K562 (cell line): ENCODE results near the gene SOWAHA. TPM values are rescaled to one million over a fixed set of nuclear protein-coding genes. Genes with fewer than 3 reads are reported as not detected.

ENCODE experiments used
- AFF4 ChIP-seq: sonication (generic); formaldehyde crosslinking; IDR thresholded peaks from 2 replicates; pipeline ENCODE4 v1.8.0; 2023; ENCODE audit warnings: mild to moderate bottlenecking, missing genetic modification reagents
- FOSL1 ChIP-seq: fragments of 200-800 bp; sonication (Bioruptor generic); conservative IDR thresholded peaks from 2 replicates; pipeline ENCODE4 v1.6.1; 2016; ENCODE audit warnings: missing genetic modification characterization, missing compliant biosample characterization
- SRSF3 ChIP-seq: fragments of 200-400 bp; formaldehyde crosslinking; IDR thresholded peaks from 2 replicates; pipeline ENCODE4 v1.6.1; 2016; ENCODE audit warnings: mild to moderate bottlenecking, low read length, moderate library complexity; ENCODE audit not compliant: insufficient read depth
- TEAD1 ChIP-seq, 2 experiments: fragments of 450-650 bp in 1 of 2; sonication (generic) in 1 of 2; formaldehyde crosslinking; IDR thresholded peaks; 2 replicates each; pipeline versions ENCODE4 v1.4.0 to v1.8.0; 2020 to 2022; ENCODE audit warnings: mild to moderate bottlenecking in 2 of 2, missing genetic modification reagents in 1 of 2
- TRIM24 ChIP-seq, 2 experiments: fragments of 450-650 bp; IDR thresholded peaks; 2 replicates each; pipeline ENCODE4 v1.6.1; 2016
- ZZZ3 ChIP-seq: fragments of 450-650 bp; IDR thresholded peaks from 2 replicates; pipeline ENCODE4 v1.6.1; 2016; ENCODE audit warnings: antibody characterized with exemption, mild to moderate bottlenecking, moderate library complexity
- polyA plus RNA-seq, 8 experiments: library from polyadenylated mRNA; depleted of rRNA in 4 of 8; stranded (reverse) in 5 of 8; unstranded in 3 of 8; fragments of >200 nt; fragmentation: Nextera tagmentation in 2 of 8; fragmentation: Illumina TruSeq in 1 of 8; extraction: Ambion mirVana in 2 of 8; extraction: Trizol in 1 of 8; gene quantifications; 2 replicates each; pipeline versions ENCODE4 v1.2.1 to v1.2.3, GENCODE V29; 2011 to 2014; ENCODE audit warnings: inconsistent platforms in 1 of 8, missing spikeins in 1 of 8
- total RNA-seq, 7 experiments: library from RNA; depleted of rRNA in 6 of 7; stranded (reverse); fragments of >200 nt in 6 of 7; fragmentation: Illumina TruSeq in 2 of 7; extraction: Trizol in 2 of 7; gene quantifications; 2 replicates each; pipeline versions ENCODE4 v1.2.1 to v1.2.3, GENCODE V29; 2011 to 2021; ENCODE audit warnings: low replicate concordance in 1 of 7
- TF ChIP-seq, protein P1 (sequence below): fragments of 200-800 bp; sonication (Bioruptor generic); IDR thresholded peaks from 2 replicates; pipeline ENCODE4 v1.6.1; 2016; ENCODE audit warnings: missing genetic modification characterization, missing compliant biosample characterization
- TF ChIP-seq, protein P2 (sequence below): fragments of 450-650 bp; IDR thresholded peaks from 2 replicates; pipeline ENCODE4 v1.7.1; 2018; ENCODE audit warnings: mild to moderate bottlenecking, low read depth; ENCODE audit not compliant: partially characterized antibody

Gene SOWAHA
- total and polyA plus RNA-seq, 9 of the 15 experiments (the other 6 are each of a cell fraction or from before 2014, with no cell fraction given): not detected

GRCh38 chr5:132777209-132778069 is 35.7 kb upstream of the SOWAHA start, which contains the start of gene SEPTIN8 (continued):
- no peak for TF ChIP-seq FOSL1
- TF ChIP-seq ZZZ3: no peak
- 0 out of 4 replicates have a peak, but pooled peaks of 1 of the 2 experiments have one; percentile 17 for TF ChIP-seq TEAD1 (CRISPR knock-in tag; IDR thresholded peaks at IDR 0.05)
- TF ChIP-seq, protein P1, sequence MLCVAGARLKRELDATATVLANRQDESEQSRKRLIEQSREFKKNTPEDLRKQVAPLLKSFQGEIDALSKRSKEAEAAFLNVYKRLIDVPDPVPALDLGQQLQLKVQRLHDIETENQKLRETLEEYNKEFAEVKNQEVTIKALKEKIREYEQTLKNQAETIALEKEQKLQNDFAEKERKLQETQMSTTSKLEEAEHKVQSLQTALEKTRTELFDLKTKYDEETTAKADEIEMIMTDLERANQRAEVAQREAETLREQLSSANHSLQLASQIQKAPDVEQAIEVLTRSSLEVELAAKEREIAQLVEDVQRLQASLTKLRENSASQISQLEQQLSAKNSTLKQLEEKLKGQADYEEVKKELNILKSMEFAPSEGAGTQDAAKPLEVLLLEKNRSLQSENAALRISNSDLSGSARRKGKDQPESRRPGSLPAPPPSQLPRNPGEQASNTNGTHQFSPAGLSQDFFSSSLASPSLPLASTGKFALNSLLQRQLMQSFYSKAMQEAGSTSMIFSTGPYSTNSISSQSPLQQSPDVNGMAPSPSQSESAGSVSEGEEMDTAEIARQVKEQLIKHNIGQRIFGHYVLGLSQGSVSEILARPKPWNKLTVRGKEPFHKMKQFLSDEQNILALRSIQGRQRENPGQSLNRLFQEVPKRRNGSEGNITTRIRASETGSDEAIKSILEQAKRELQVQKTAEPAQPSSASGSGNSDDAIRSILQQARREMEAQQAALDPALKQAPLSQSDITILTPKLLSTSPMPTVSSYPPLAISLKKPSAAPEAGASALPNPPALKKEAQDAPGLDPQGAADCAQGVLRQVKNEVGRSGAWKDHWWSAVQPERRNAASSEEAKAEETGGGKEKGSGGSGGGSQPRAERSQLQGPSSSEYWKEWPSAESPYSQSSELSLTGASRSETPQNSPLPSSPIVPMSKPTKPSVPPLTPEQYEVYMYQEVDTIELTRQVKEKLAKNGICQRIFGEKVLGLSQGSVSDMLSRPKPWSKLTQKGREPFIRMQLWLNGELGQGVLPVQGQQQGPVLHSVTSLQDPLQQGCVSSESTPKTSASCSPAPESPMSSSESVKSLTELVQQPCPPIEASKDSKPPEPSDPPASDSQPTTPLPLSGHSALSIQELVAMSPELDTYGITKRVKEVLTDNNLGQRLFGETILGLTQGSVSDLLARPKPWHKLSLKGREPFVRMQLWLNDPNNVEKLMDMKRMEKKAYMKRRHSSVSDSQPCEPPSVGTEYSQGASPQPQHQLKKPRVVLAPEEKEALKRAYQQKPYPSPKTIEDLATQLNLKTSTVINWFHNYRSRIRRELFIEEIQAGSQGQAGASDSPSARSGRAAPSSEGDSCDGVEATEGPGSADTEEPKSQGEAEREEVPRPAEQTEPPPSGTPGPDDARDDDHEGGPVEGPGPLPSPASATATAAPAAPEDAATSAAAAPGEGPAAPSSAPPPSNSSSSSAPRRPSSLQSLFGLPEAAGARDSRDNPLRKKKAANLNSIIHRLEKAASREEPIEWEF (CRISPR knock-in tag): peak; percentile 35; the same call in 1 of the 2 replicates
- TF ChIP-seq SRSF3: 0 out of 2 replicates have a peak, but pooled peaks have one; percentile 49
- TF ChIP-seq, protein P2, sequence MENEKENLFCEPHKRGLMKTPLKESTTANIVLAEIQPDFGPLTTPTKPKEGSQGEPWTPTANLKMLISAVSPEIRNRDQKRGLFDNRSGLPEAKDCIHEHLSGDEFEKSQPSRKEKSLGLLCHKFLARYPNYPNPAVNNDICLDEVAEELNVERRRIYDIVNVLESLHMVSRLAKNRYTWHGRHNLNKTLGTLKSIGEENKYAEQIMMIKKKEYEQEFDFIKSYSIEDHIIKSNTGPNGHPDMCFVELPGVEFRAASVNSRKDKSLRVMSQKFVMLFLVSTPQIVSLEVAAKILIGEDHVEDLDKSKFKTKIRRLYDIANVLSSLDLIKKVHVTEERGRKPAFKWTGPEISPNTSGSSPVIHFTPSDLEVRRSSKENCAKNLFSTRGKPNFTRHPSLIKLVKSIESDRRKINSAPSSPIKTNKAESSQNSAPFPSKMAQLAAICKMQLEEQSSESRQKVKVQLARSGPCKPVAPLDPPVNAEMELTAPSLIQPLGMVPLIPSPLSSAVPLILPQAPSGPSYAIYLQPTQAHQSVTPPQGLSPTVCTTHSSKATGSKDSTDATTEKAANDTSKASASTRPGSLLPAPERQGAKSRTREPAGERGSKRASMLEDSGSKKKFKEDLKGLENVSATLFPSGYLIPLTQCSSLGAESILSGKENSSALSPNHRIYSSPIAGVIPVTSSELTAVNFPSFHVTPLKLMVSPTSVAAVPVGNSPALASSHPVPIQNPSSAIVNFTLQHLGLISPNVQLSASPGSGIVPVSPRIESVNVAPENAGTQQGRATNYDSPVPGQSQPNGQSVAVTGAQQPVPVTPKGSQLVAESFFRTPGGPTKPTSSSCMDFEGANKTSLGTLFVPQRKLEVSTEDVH: no peak
- peak; percentile 67; the same call in 1 of the 2 replicates for TF ChIP-seq AFF4 (CRISPR knock-in tag)
- no peak for TF ChIP-seq TRIM24 (IDR thresholded peaks at IDR 0.05)
